ENCODE data around the gene EPHA4.

The EPHA4 gene

GRCh38 chr2:221486106-221486505 lies 86.0 kb downstream of the EPHA4 start:
- TF ChIP-seq CTCF (IDR thresholded peaks at IDR 0.05) (no peak), ZFX (IDR thresholded peaks at IDR 0.05; ENCODE audit: borderline replicate concordance) (no peak)
- H3K27ac ChIP-seq: no peak overlapping the region

GRCh38 chr2:221485503-221485870 lies 86.6 kb downstream of the EPHA4 start:
- TF ChIP-seq ZFX (IDR thresholded peaks at IDR 0.05; ENCODE audit: borderline replicate concordance) (no peak), CTCF (IDR thresholded peaks at IDR 0.05) (no peak)
- H3K27ac ChIP-seq: no peak overlapping the region

- TF ChIP-seq ZFX (IDR thresholded peaks at IDR 0.05; ENCODE audit: borderline replicate concordance): no peak
- TF ChIP-seq CTCF (IDR thresholded peaks at IDR 0.05): no peak
- H3K27ac ChIP-seq: no peak overlapping the region
Observed at GRCh38 chr2:221484761-221485502, 87.2 kb downstream of the EPHA4 start.

GRCh38 chr2:221482666-221483455 lies 89.2 kb downstream of the EPHA4 start:
- H3K27ac ChIP-seq: no peak overlapping the region
- no peak for TF ChIP-seq ZFX (IDR thresholded peaks at IDR 0.05; ENCODE audit: borderline replicate concordance)
- no peak for TF ChIP-seq CTCF (IDR thresholded peaks at IDR 0.05)

- TF ChIP-seq CTCF (IDR thresholded peaks at IDR 0.05): no peak
- TF ChIP-seq ZFX (IDR thresholded peaks at IDR 0.05; ENCODE audit: borderline replicate concordance): no peak
- no peak overlapping the region for H3K27ac ChIP-seq
Observed at GRCh38 chr2:221480821-221481220, 91.3 kb downstream of the EPHA4 start.

- TF ChIP-seq CTCF (IDR thresholded peaks at IDR 0.05) (no peak), ZFX (IDR thresholded peaks at IDR 0.05; ENCODE audit: borderline replicate concordance) (no peak)
- H3K27ac ChIP-seq: no peak overlapping the region
Observed at GRCh38 chr2:221480163-221480562, 91.9 kb downstream of the EPHA4 start.

- H3K27ac ChIP-seq: no peak overlapping the region
- TF ChIP-seq ZFX (IDR thresholded peaks at IDR 0.05; ENCODE audit: borderline replicate concordance) (no peak), CTCF (IDR thresholded peaks at IDR 0.05) (no peak)
Observed at GRCh38 chr2:221478485-221478863, 93.6 kb downstream of the EPHA4 start.

Measured in 22Rv1 (cell line).